Activated CD8-positive, alpha-beta T cell treated with anti-CD3 and anti-CD28 coated beads for 36 hours (primary cell): Measurements from ENCODE around the gene TIAM2. TPM values are rescaled to one million over a fixed set of nuclear protein-coding genes. Genes with fewer than 3 reads are reported as not detected.

Experiments
- ATAC-seq: fragments of 200-7000 bp; cut with Tn5 transposase; one replicate; pipeline ENCODE4 v1.10.0; 2021; ENCODE audit warnings: mild to moderate bottlenecking, moderate library complexity
- CTCF ChIA-PET: fragments of 350-600 bp; sonication (Branson Sonifier 250); formaldehyde crosslinking; loops from one replicate; lab custom pipeline; 2021; ENCODE audit warnings: antibody characterized with exemption; lab: Charles Lee
- POLR2A ChIA-PET: fragments of 350-600 bp; sonication (Branson Sonifier 250); formaldehyde crosslinking; loops from one replicate; lab custom pipeline; 2021; ENCODE audit warnings: antibody characterized with exemption; lab: Charles Lee
- DNase-seq: peaks from one replicate; pipeline ENCODE4 v3.0.0-alpha.2; 2020
- H3K27ac Mint-ChIP-seq: one replicate; pipeline ENCODE4 v1.8.0; 2021; ENCODE audit warnings: mild to moderate bottlenecking, mixed read lengths
- H3K27me3 Mint-ChIP-seq: one replicate; pipeline ENCODE4 v1.8.0; 2021; ENCODE audit warnings: mixed read lengths
- H3K36me3 Mint-ChIP-seq: one replicate; pipeline ENCODE4 v1.8.0; 2021; ENCODE audit warnings: low read depth, mixed read lengths
- H3K4me1 Mint-ChIP-seq: one replicate; pipeline ENCODE4 v1.8.0; 2021; ENCODE audit warnings: low read depth, mixed read lengths
- H3K4me3 Mint-ChIP-seq: one replicate; pipeline ENCODE4 v1.8.0; 2021; ENCODE audit warnings: mild to moderate bottlenecking, moderate library complexity, mixed read lengths
- H3K9me3 Mint-ChIP-seq: one replicate; pipeline ENCODE4 v1.8.0; 2021; ENCODE audit warnings: mixed read lengths
- CTCF ChIP-seq: fragments of 200-600 bp; IDR thresholded peaks from one replicate; pipeline ENCODE4 v1.8.0; 2022; ENCODE audit warnings: antibody characterized with exemption, mild to moderate bottlenecking
- intact Hi-C: fragments of 100-400 bp; cut with micrococcal nuclease; formaldehyde crosslinking; loops from one replicate; pipeline ENCODE4 v1.10.0; 2022
- total RNA-seq, 2 experiments: library from RNA; stranded (reverse); gene quantifications; one replicate each; pipeline ENCODE4 v1.2.3, GENCODE V29; 2021

TIAM2 gene
- total RNA-seq, 2 experiments from 2014 or later: 5.6 to 7.1 TPM

GRCh38 chr6:155247618-155248007, 252.5 kb downstream of the TIAM2 start:
- CTCF ChIA-PET: interaction anchor here (1.1 to 2.6 kb wide), 7 partner anchors 10 to 320 kb away, joined by 3 to 27 read pairs (median 4); no protein-coding TSS in a partner anchor

GRCh38 chr6:155248008-155249001, 253.2 kb downstream of the TIAM2 start:
- Mint-ChIP-seq H3K4me3 (no peak overlapping the region), H3K4me1 (no peaks in the 10 kb centered on the region), H3K27me3 (no peaks in the 10 kb centered on the region), H3K9me3 (no peaks in the 10 kb centered on the region), H3K27ac (peak overlapping the region; percentile 1), H3K36me3 (peaks cover 23% of the 10 kb centered on the region)
- peak; percentile 35 for DNase-seq
- ChIA-PET POLR2A (interaction anchor here (0.6 kb wide), 1 partner anchor 59 kb away, joined by 3 read pairs; no protein-coding TSS in a partner anchor), CTCF (interaction anchor here (0.8 to 2.6 kb wide), 8 partner anchors 10 to 380 kb away, joined by 3 to 27 read pairs (median 4); no protein-coding TSS in a partner anchor)
- no peak for ATAC-seq
- peak; percentile 38 for TF ChIP-seq CTCF
- intact Hi-C loops: loop anchor here (5.0 kb wide), 1 partner anchor 71 kb away; no protein-coding TSS in a partner anchor

More at GRCh38 chr6:155247618-155248007, 252.5 kb downstream of the TIAM2 start:
- Mint-ChIP-seq H3K4me3 (no peak overlapping the region), H3K36me3 (peaks cover 23% of the 10 kb centered on the region), H3K27me3 (no peaks in the 10 kb centered on the region), H3K4me1 (no peaks in the 10 kb centered on the region), H3K9me3 (no peaks in the 10 kb centered on the region), H3K27ac (no peak overlapping the region)
- POLR2A ChIA-PET: no interaction called here
- ATAC-seq: no peak
- TF ChIP-seq CTCF: no peak
- intact Hi-C loops: loop anchor here (5.0 kb wide), 1 partner anchor 70 kb away; no protein-coding TSS in a partner anchor
- no peak for DNase-seq

GRCh38 chr6:155250701-155251381, 255.7 kb downstream of the TIAM2 start:
- DNase-seq (no peak), ATAC-seq (no peak)
- H3K9me3 Mint-ChIP-seq: no peaks in the 10 kb centered on the region
- intact Hi-C loops: no loop called here
- peaks cover 5% of the 10 kb centered on the region for H3K4me1 Mint-ChIP-seq
- no peak overlapping the region for H3K27ac Mint-ChIP-seq
- POLR2A ChIA-PET: interaction anchor here (0.6 kb wide), 2 partner anchors 9 to 1884 kb away, joined by 3 to 4 read pairs; no protein-coding TSS in a partner anchor
- TF ChIP-seq CTCF: no peak
- H3K36me3 Mint-ChIP-seq: peaks cover 34% of the 10 kb centered on the region
- CTCF ChIA-PET: interaction anchor here (0.6 to 1.9 kb wide), 6 partner anchors 18 to 420 kb away, joined by 3 to 14 read pairs (median 3); no protein-coding TSS in a partner anchor
- H3K27me3 Mint-ChIP-seq: no peaks in the 10 kb centered on the region
- no peak overlapping the region for H3K4me3 Mint-ChIP-seq

GRCh38 chr6:155252581-155252980, 257.5 kb downstream of the TIAM2 start:
- Mint-ChIP-seq H3K36me3 (peaks cover 44% of the 10 kb centered on the region), H3K4me1 (peaks cover 5% of the 10 kb centered on the region), H3K27me3 (no peaks in the 10 kb centered on the region), H3K27ac (no peak overlapping the region), H3K4me3 (no peak overlapping the region), H3K9me3 (no peaks in the 10 kb centered on the region)
- ATAC-seq: no peak
- ChIA-PET POLR2A (interaction anchor here (0.7 kb wide), 1 partner anchor 10 kb away, joined by 3 read pairs; no protein-coding TSS in a partner anchor), CTCF (interaction anchor here (1.3 to 1.5 kb wide), 2 partner anchors 67 to 325 kb away, joined by 3 to 5 read pairs; no protein-coding TSS in a partner anchor)
- DNase-seq: no peak
- no peak for TF ChIP-seq CTCF
- intact Hi-C loops: no loop called here
